ENCODE measurements around the gene CFAP65.

Gene CFAP65

GRCh38 chr2:218990612-218991011 is 50.7 kb downstream of the CFAP65 start:
- no peak for DNase-seq

DNA sequence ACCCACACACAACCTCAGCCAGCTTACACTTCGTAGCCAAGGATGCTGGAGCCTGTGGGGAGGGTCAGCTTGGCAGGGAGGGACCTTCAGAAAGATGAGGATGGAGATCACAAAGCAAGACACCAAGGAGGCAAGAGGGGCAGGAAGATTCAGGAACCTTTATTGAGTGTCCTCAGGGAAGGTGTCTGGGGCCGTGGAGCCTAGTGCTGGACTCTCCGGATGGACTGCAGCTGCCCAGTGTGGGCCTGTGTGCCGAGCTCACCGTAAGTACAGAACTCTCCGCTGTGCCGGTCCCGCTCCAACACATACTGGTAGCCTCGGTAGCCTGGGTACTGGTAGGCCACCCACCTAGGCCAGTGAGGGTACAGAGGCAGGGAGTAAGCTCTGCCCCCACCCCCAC is 51.3 kb downstream of the CFAP65 start:
- DNase-seq, result no peak

DNA sequence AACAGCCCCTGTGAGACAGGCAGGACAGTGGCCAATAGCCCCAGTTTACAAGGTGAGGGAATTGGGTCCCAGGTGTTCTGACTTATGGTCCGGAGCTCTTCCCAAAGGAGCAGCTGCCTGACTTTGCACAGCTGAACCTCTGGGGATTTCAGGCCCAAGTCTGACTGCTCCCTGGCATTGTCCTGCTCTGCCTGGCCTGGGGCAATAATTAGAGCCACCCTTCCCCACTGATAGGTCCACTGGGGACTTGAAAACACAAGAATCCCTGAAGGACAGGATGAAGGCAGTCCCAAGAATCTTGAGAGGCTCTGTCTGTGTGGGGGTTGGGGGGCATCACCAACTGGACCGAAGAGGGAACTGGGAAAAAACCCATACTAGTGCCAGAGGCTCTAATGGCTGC is 52.7 kb downstream of the CFAP65 start:
- no peak for DNase-seq

- DNase-seq, result no peak
Observed at GRCh38 chr2:218988164-218988563, 53.2 kb downstream of the CFAP65 start.

DNA sequence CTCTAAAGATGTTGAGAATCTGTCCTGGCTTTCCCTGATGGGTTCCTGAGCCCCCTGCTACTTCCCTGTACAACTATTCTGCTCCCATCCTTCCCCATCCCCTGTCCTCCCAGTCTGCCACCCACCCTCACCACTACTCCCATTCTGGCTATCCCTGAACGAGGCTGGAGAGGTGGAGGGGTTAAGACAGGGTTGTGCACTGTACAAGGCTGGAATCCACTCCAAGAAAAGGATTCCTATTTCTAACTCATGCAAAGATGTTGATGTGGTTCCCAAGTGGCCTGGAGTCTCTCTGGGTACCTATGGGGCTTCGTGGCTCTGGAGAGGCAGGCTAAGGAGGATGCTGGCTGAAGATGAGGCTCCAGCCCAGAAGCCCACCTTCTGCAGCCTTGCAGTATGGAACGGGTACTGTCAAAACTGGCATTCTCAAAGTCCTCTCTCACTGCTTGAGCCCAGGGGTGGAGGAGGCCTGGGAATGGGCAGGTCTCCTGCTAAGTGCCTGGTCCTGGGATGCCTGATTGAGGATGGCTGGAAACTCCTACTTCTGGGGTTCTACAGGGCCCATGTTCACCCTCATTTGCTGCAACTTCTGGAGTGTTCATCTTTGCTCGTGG is 55.1 kb downstream of the CFAP65 start:
- no peak for DNase-seq

DNA sequence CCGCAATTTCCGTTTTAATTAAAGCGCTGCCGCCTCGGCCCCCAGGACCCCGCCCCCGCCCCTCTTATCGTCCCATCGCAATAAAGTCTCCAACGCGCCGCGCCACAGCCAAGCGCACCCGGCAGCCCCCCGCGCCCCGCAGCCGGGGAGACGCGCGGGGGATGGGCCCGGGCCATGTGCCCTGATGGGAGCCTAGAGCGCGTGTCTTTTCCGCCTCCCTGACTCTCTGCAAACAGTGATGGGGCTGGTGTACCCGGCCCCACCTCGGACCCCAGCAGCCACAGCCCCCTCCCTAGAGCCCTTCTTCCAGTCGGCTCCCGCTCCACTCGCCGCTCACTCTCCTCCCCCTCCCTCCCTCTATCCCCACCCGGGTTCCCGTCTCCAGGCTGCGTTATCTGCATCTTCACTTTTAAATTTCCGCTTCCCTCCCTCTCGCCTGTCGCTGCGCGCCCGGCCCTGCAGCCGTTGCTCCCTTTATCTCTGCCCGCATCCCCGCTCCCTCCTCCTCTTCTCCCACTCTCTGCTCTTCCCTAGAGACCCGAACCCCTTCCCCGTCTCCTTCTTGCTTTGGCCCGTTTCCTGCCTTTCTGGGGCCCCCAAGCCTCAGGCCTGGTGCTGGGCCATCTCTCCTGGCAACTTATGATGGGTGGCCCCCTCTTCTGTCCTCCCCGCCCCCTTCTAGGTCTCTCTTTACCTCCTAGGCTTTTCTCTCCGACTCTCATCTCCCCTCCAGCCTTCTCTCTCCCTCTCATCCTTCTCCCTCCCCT is 55.8 kb downstream of the CFAP65 start:
- DNase-seq, result no peak

DNA sequence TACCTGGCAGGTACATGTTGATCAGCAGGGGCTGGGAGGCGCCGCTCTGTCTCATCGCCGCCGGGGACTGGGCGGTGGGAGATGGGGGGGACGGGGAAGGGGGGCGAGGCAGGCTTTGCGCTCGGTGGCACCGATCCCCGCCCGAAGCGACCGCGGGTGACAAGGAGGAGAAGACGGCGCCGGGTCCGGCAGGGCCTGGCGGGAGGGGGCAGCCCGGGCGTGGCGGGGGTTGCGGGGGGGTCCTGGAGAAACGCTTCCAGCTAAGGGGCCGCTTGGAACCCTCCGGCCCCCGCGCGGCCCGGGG is 56.3 kb downstream of the CFAP65 start, which contains the start of gene FEV:
Gene FEV, minus strand, starts transcription at position 164 of the 304 bp plus-strand sequence. Its CDS starts 109 bp downstream, at position 55.
- DNase-seq, result no peak

- DNase-seq, result no peak
Observed at GRCh38 chr2:218984239-218985020, 56.9 kb downstream of the CFAP65 start.

GRCh38 chr2:218983934-218984238 is 57.4 kb downstream of the CFAP65 start:
- no peak for DNase-seq

DNA sequence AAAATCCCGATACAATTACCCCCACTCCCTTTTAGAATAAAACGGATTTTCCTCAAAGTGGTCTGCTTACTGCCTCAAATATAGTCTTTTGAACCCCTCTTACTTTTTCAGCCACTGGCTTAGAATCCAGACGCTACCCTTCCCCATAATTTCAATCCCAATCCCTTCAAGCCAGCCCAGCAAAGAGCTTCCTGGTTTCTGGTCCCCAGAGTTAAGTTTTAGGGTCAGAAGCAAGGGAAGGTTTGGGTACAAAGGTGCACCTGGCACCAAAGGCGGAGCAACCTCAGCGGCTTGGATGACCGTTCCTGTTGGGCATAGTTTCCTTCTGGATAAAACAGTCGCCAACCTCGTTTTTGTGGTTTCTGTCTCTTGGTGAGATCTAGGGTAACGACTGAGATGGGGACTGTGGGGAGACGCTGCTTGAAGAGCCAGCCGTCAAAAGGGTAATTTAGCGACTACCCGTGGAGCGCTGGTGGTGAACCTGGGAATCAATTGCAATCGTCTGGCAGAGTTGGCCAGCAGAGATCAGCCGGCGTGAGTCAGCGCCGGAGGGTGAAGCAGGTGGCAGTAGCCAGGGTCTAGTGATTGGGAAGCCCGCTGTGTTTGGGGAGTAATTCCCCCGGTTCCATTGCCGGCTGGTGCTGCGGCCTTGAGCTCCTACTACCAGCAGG is 57.9 kb downstream of the CFAP65 start:
- no peak for DNase-seq

DNA sequence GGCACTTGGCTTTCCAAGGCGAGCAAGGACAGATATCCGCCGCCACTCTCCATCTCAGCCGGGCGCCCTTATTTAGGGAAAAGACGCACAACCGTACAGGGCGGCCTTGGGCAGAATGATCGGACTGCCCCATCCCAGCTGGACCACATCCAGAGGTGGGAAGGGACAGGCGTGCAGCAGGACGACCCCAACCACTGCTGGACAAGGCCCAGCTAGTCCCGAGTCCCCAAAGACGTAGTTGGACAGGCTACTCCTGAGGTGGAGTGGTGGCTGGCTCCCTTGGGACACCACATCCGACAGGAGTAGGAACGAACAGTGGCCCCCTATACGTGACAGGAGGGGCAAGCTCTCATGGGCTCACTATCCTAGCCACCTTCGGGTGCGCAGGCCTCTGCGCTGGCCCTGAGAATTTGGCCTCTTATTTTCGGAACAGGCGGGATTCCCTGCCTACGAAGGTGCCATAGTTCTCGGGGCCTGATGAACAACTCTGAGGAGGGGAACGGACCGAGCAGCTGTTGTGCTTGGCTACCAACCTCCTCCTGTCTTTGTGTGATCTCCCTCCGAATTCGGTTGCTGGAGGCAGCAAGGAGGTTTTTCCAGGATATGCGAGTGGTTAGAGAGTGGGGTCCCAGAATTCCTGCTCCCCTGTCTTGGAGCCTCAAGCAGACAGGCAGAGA is 58.6 kb downstream of the CFAP65 start:
- no peak for DNase-seq

DNA sequence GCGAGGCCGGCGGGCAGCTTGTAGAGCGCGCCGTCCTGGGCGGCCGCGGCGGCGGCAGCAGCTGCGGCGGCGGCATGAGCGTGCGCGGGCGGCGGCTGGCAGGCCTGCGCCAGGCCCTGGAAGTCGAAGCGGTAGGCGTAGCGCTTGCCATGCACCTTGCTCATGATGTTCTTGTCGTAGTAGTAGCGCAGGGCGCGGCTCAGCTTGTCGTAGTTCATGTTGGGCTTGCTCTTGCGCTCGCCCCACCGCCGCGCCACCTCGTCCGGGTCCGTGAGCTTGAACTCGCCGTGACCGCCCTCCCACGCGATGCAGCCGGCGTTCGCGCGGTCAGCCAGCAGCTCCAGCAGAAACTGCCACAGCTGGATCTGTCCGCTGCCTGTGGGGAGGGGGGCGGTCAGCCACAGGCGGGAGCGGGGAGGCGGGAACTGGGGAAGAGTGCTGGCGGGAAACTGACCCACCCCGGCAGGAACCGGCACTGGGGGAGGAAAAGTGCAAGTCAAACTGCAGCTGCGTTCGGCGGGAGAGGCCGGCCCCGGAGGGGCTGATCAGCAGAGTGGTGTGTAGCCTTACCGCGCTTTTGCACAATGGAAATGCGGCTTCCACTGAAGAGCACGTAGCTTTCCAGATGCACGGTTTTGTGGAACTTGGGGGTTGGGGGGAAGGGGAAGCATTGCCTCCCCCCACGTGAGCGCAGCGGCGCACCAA is 59.3 kb downstream of the CFAP65 start:
- no peak for DNase-seq

DNA sequence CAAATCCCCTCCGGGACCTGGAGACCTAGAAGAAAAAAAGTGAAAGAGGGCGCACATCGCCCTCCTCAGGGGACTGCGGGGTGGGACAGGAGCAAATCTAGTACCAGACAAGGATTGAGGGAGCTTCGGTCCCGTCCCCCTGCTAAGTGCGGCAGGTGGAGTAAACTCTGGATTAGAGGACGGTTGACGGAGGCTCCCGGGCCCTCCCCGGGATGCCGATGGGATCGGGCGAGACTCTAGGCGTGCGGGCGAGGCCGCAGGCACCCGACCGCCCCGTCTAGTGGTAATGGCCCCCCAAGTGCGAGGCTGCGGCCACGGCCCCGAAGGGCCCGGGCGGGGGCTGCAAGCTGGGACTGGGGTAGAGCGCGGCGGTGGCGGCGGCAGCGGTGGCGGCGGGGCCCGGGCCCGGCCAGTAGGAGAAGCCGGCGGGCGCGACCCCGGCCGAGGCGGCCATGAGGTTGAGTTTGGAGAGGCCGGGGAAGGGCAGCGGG is 59.9 kb downstream of the CFAP65 start:
- DNase-seq, result no peak

GRCh38 chr2:218980735-218981389 is 60.5 kb downstream of the CFAP65 start:
- DNase-seq, result no peak

GRCh38 chr2:218979846-218980734 is 61.2 kb downstream of the CFAP65 start:
- DNase-seq, result peak; percentile 60

- no peak for DNase-seq
Observed at GRCh38 chr2:218975060-218975777, 66.1 kb downstream of the CFAP65 start.

GRCh38 chr2:218970894-218971293 is 70.4 kb downstream of the CFAP65 start:
- DNase-seq, result no peak

DNA sequence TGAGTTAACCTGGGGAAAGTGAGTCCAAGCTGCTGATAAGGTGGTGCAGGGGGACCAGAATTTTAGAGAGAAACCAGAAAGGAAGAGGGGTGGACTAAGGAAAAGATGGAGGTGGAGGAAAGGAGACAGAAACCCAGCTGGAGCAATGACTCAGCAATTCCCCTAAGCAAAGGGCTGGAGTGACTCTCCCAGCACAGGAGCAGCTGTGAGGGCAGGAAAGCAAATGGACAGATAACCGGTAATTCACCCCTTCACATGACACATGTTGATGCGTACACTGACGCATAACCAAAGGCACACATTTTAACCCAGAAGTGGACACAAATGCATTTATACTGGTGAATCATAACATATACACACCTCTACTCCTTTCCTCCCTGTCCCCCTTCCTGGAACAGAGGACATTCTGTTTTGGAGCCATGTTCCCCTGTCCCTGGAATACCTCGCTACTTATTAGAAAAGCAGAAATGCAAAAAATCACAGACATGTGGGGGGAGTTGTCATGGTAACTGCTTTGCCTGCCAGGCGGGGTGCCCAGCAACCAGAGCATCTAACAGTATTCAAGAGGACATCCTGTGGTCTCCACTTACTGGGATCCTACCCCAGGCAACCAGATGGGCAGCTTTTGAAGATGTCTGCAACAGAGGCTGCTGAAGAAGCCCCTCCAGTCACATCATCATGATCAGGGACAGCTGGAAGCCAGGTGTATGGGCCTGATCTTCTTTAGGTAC is 77.1 kb downstream of the CFAP65 start:
- no peak for DNase-seq

GRCh38 chr2:218963601-218964000 is 77.7 kb downstream of the CFAP65 start:
- no peak for DNase-seq
